K562 (cell line): ENCODE measurements around the gene CABP4. TPM values are rescaled to one million over a fixed set of nuclear protein-coding genes. Genes with fewer than 3 reads are reported as not detected.
A peak's percentile ranks its signal among the peaks of the same experiment; 100 is the strongest.

Experiments used
- BCOR ChIP-seq: fragments of 450-650 bp; IDR thresholded peaks from 2 replicates; pipeline ENCODE4 v1.6.1; 2016
- BRF1 ChIP-seq: IDR thresholded peaks from 3 replicates; pipeline ENCODE4 v1.6.1; 2011; ENCODE audit warnings: borderline replicate concordance, mild to moderate bottlenecking; ENCODE audit not compliant: insufficient read length; ENCODE audit errors: extremely low read depth
- CBX5 ChIP-seq: IDR thresholded peaks from 2 replicates; pipeline ENCODE4 v1.6.1; 2014; ENCODE audit warnings: low read depth, borderline replicate concordance
- ETS1 ChIP-seq: conservative IDR thresholded peaks from 2 replicates; pipeline ENCODE4 v1.6.1; 2011; ENCODE audit warnings: low read depth, mild to moderate bottlenecking, low read length; ENCODE audit not compliant: control insufficient read depth
- GABPB2 ChIP-seq: fragments of 250-450 bp; sonication (Bioruptor Pico); conservative IDR thresholded peaks from 2 replicates; pipeline ENCODE4 v1.5.1; 2021; ENCODE audit warnings: mild to moderate bottlenecking
- HNRNPUL1 ChIP-seq: fragments of 200-400 bp; formaldehyde crosslinking; IDR thresholded peaks from 2 replicates; pipeline ENCODE4 v1.6.1; 2017; ENCODE audit warnings: low read length
- KAT8 ChIP-seq: fragments of 450-650 bp; IDR thresholded peaks from 2 replicates; pipeline ENCODE4 v1.6.1; 2016; ENCODE audit warnings: low read depth, mild to moderate bottlenecking
- MTF1 ChIP-seq: fragments of 250-450 bp; sonication (Bioruptor Pico); IDR thresholded peaks from 2 replicates; pipeline ENCODE4 v1.9.0; 2021; ENCODE audit warnings: moderate library complexity, mild to moderate bottlenecking, inconsistent platforms, borderline replicate concordance
- MYC ChIP-seq, 2 experiments: fragments of 250-450 bp in 1 of 2; sonication (Bioruptor Pico) in 1 of 2; IDR thresholded peaks; 2 replicates each; pipeline versions ENCODE4 v1.5.1 to v1.6.1; 2012 to 2021; ENCODE audit warnings: low read depth in 2 of 2, borderline replicate concordance in 1 of 2, improper control_type of control experiment in 1 of 2, low read length in 1 of 2, mild to moderate bottlenecking in 1 of 2, moderate library complexity in 1 of 2
- NFXL1 ChIP-seq: fragments of 450-650 bp; formaldehyde crosslinking; IDR thresholded peaks from 2 replicates; pipeline ENCODE4 v1.4.0; 2021; ENCODE audit warnings: mild to moderate bottlenecking
- NONO ChIP-seq, 2 experiments: fragments of 200-400 bp in 1 of 2; fragments of 450-650 bp in 1 of 2; formaldehyde crosslinking in 1 of 2; IDR thresholded peaks; 2 replicates each; pipeline ENCODE4 v1.6.1; 2017; ENCODE audit warnings: low read depth in 2 of 2, mild to moderate bottlenecking in 2 of 2, moderate library complexity in 2 of 2, low read length in 1 of 2
- POLR2A ChIP-seq: fragments of 450-650 bp; conservative IDR thresholded peaks from 2 replicates; pipeline ENCODE4 v1.6.1; 2016
- RBM22 ChIP-seq: fragments of 200-400 bp; formaldehyde crosslinking; IDR thresholded peaks from 2 replicates; pipeline ENCODE4 v1.6.1; 2018; ENCODE audit warnings: low read length, low read depth; ENCODE audit not compliant: poor library complexity, severe bottlenecking
- RNF2 ChIP-seq: sonication (generic); IDR thresholded peaks from 2 replicates; pipeline ENCODE4 v1.6.1; 2016
- SAFB ChIP-seq: fragments of 200-400 bp; formaldehyde crosslinking; IDR thresholded peaks from 2 replicates; pipeline ENCODE4 v1.6.1; 2017; ENCODE audit warnings: low read depth, low read length, borderline replicate concordance
- TCF7 ChIP-seq: sonication (generic); IDR thresholded peaks from 2 replicates; pipeline ENCODE4 v1.6.1; 2016; ENCODE audit warnings: antibody characterized with exemption, borderline replicate concordance
- ZBTB34 ChIP-seq: fragments of 250-450 bp; sonication (Bioruptor Pico); IDR thresholded peaks from 2 replicates; pipeline ENCODE4 v1.8.0; 2021; ENCODE audit warnings: mild to moderate bottlenecking, moderate library complexity
- ZBTB5 ChIP-seq: fragments of 450-650 bp; IDR thresholded peaks from 2 replicates; pipeline ENCODE4 v1.6.1; 2017; ENCODE audit warnings: antibody characterized with exemption
- ZFP36 ChIP-seq: fragments of 150-350 bp; IDR thresholded peaks from 2 replicates; pipeline ENCODE4 v1.6.1; 2018; ENCODE audit warnings: low read length, low read depth; ENCODE audit not compliant: partially characterized antibody
- ZFX ChIP-seq: sonication (generic); formaldehyde crosslinking; IDR thresholded peaks from 2 replicates; pipeline ENCODE4 v1.8.0; 2022; ENCODE audit warnings: mild to moderate bottlenecking, missing genetic modification reagents, moderate library complexity
- ZNF146 ChIP-seq: IDR thresholded peaks from one replicate; pipeline ENCODE4 v1.6.1; 2018; ENCODE audit warnings: missing compliant biosample characterization; ENCODE audit not compliant: unreplicated experiment
- ZNF175 ChIP-seq: fragments of 200-800 bp; sonication (Bioruptor generic); IDR thresholded peaks from 2 replicates; pipeline ENCODE4 v1.6.1; 2016; ENCODE audit warnings: low read depth, mild to moderate bottlenecking, missing genetic modification characterization, missing compliant biosample characterization
- ZNF232 ChIP-seq: sonication (generic); formaldehyde crosslinking; IDR thresholded peaks from 2 replicates; pipeline ENCODE4 v1.8.0; 2022; ENCODE audit warnings: mild to moderate bottlenecking, missing genetic modification reagents
- ZNF583 ChIP-seq: fragments of 250-450 bp; sonication (Bioruptor Pico); IDR thresholded peaks from 2 replicates; pipeline ENCODE4 v1.4.0; 2020
- ZNF589 ChIP-seq: fragments of 200-800 bp; sonication (Bioruptor generic); IDR thresholded peaks from 2 replicates; pipeline ENCODE4 v1.6.1; 2016; ENCODE audit warnings: low read depth, missing genetic modification characterization, missing compliant biosample characterization
- ZNF778 ChIP-seq: fragments of 450-650 bp; formaldehyde crosslinking; IDR thresholded peaks from 2 replicates; pipeline ENCODE4 v1.4.0; 2020; ENCODE audit warnings: mild to moderate bottlenecking, moderate library complexity
- polyA plus RNA-seq, 8 experiments: library from polyadenylated mRNA; depleted of rRNA in 4 of 8; stranded (reverse) in 5 of 8; unstranded in 3 of 8; fragments of >200 nt; fragmentation: Nextera tagmentation in 2 of 8; fragmentation: Illumina TruSeq in 1 of 8; extraction: Ambion mirVana in 2 of 8; extraction: Trizol in 1 of 8; gene quantifications; 2 replicates each; pipeline versions ENCODE4 v1.2.1 to v1.2.3, GENCODE V29; 2011 to 2014; ENCODE audit warnings: inconsistent platforms in 1 of 8, missing spikeins in 1 of 8
- total RNA-seq, 7 experiments: library from RNA; depleted of rRNA in 6 of 7; stranded (reverse); fragments of >200 nt in 6 of 7; fragmentation: Illumina TruSeq in 2 of 7; extraction: Trizol in 2 of 7; gene quantifications; 2 replicates each; pipeline versions ENCODE4 v1.2.1 to v1.2.3, GENCODE V29; 2011 to 2021; ENCODE audit warnings: low replicate concordance in 1 of 7

Gene CABP4
- total and polyA plus RNA-seq, 9 of the 15 experiments (the other 6 are each of a cell fraction or from before 2014, with no cell fraction given): 0.11 TPM; not detected in 8

- no peak for TF ChIP-seq ZNF589
- TF ChIP-seq ZNF175: no peak
- no peak for TF ChIP-seq ZBTB5
- TF ChIP-seq ZNF232 (CRISPR knock-in tag): no peak
- TF ChIP-seq BCOR: no peak
- no peak for TF ChIP-seq RNF2
- no peak for TF ChIP-seq HNRNPUL1
- TF ChIP-seq SAFB: no peak
- no peak for TF ChIP-seq ZNF146 (CRISPR knock-in tag)
- TF ChIP-seq TCF7: no peak
- TF ChIP-seq GABPB2 (CRISPR knock-in tag): no peak
- TF ChIP-seq MTF1: no peak
- no peak for TF ChIP-seq NONO (IDR thresholded peaks at IDR 0.05; ENCODE audit: low read depth in 2 of 2, low read length in 1 of 2)
- no peak for TF ChIP-seq POLR2A
- TF ChIP-seq KAT8: no peak
- TF ChIP-seq ZFX (CRISPR knock-in tag): no peak
- TF ChIP-seq BRF1: no peak
- no peak for TF ChIP-seq ZNF583 (CRISPR knock-in tag)
- no peak for TF ChIP-seq RBM22
- TF ChIP-seq NFXL1: no peak
- no peak for TF ChIP-seq ZNF778 (CRISPR knock-in tag)
- peak; percentile 11; the same call in 1 of the 2 replicates for TF ChIP-seq MYC (IDR thresholded peaks at IDR 0.05; ENCODE audit: low read depth, low read length)
- TF ChIP-seq MYC (CRISPR knock-in tag; IDR thresholded peaks at IDR 0.05; ENCODE audit: borderline replicate concordance, low read depth): no peak
- no peak for TF ChIP-seq CBX5
- no peak for TF ChIP-seq ZFP36
- no peak for TF ChIP-seq ETS1
- no peak for TF ChIP-seq ZBTB34 (CRISPR knock-in tag)
Observed at GRCh38 chr11:67483831-67484665, 28.9 kb downstream of the CABP4 start (continued).
